Measurements from ENCODE around the gene CNTNAP2. TPM values are rescaled to one million over a fixed set of nuclear protein-coding genes. Genes with fewer than 3 reads are reported as not detected.

Gene CNTNAP2
- total and polyA plus RNA-seq, 9 donors: 8.3 to 18.8 (median 10.4) TPM

DNA sequence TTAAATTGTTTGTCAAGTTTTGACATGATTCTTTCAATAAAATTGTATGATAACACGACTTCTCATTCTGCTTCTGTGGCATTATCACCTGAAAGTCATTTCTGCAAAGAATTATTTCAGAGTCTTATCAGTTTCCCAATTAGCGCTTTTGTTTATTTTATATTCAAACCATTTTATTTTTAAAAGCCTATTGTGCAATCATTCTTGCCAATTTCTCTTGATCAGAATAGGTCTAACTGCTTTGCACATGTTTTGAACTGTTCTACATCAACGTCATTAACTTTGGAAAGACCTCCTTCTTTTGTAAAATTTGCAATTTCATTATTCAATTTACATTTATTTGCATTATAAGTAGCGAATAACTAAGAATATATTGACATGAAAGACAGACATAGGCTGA lies 758.1 kb downstream of the CNTNAP2 start:
- H3K4me1 ChIP-seq (ENCODE audit: control insufficient read depth, insufficient read depth, low read length): no peaks in the 10 kb centered on the region
- no peak for DNase-seq
- no peak overlapping the region for H3K27ac ChIP-seq (ENCODE audit: low read length)
- no peak overlapping the region for H3K4me3 ChIP-seq (ENCODE audit: low read length)
- no CpG with 5 or more reads among the region's 4 CpGs for WGBS (ENCODE audit: insufficient coverage)
- no peaks in the 10 kb centered on the region for H3K36me3 ChIP-seq (ENCODE audit: control insufficient read depth, insufficient read depth, low read length)
- no peaks in the 10 kb centered on the region for H3K9me3 ChIP-seq (replicated peaks; ENCODE audit: control insufficient read depth, low read depth, low read length)
- no peaks in the 10 kb centered on the region for H3K27me3 ChIP-seq (ENCODE audit: control insufficient read depth, insufficient read depth, low read length)

DNA sequence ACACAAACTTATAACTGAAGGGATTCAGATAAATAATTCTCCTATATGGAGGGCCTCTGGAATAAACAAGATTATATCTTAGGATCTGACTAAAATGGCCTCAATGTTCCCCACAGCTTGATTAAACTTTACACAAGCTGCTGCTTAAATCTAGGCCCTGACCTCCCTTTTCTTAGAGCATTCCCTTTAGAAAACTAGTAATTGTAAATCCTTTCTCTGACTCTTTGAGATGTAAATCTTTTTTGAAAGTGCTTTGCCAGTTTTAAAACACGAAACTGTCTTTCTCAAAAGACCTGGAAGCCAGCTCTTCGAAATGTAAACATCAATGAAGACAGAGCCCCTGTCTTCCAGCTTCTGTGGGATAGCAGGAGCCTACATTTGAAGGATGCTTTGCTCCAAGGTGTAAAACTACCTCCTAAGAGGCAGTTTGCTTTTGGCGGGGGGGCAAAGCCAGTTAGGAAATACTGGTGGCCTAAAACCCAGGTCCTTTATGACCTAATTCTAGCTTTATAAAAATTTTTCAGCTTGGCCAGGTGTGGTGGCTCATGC lies 758.7 kb downstream of the CNTNAP2 start:
- Histone ChIP-seq H3K4me3 (ENCODE audit: low read length) (no peak overlapping the region), H3K27ac (ENCODE audit: low read length) (no peak overlapping the region), H3K36me3 (ENCODE audit: control insufficient read depth, insufficient read depth, low read length) (no peaks in the 10 kb centered on the region), H3K27me3 (ENCODE audit: control insufficient read depth, insufficient read depth, low read length) (no peaks in the 10 kb centered on the region), H3K9me3 (replicated peaks; ENCODE audit: control insufficient read depth, low read depth, low read length) (no peaks in the 10 kb centered on the region), H3K4me1 (ENCODE audit: control insufficient read depth, insufficient read depth, low read length) (no peaks in the 10 kb centered on the region)
- DNase-seq: no peak
- 40% methylated on average over 1 of the region's 3 CpGs for WGBS (ENCODE audit: insufficient coverage)

DNA sequence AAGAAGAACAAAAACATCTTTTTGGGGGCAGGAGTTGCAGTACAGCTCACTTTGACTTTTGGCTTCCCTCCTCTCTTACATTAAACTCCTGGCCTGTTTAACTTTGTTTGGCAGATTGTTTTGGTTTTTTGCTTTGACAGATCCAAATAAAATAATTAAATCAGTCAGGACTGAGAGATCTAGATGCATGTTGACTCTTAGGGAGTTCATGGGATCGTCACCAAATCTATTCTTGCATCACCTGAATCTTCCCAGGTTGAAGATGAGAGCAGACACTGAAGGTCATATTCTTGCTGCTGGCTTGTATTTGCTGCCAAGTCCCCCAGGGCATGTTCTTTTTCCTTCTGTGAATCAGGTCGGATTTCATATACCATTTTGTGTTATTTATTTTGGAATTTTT lies 759.4 kb downstream of the CNTNAP2 start:
- no peaks in the 10 kb centered on the region for H3K9me3 ChIP-seq (replicated peaks; ENCODE audit: control insufficient read depth, low read depth, low read length)
- 60% methylated on average over 1 of the region's 2 CpGs for WGBS (ENCODE audit: insufficient coverage)
- no peak overlapping the region for H3K4me3 ChIP-seq (ENCODE audit: low read length)
- DNase-seq: peak; percentile 72
- H3K4me1 ChIP-seq (ENCODE audit: control insufficient read depth, insufficient read depth, low read length): no peaks in the 10 kb centered on the region
- H3K27me3 ChIP-seq (ENCODE audit: control insufficient read depth, insufficient read depth, low read length): no peaks in the 10 kb centered on the region
- no peak overlapping the region for H3K27ac ChIP-seq (ENCODE audit: low read length)
- H3K36me3 ChIP-seq (ENCODE audit: control insufficient read depth, insufficient read depth, low read length): no peaks in the 10 kb centered on the region

DNA sequence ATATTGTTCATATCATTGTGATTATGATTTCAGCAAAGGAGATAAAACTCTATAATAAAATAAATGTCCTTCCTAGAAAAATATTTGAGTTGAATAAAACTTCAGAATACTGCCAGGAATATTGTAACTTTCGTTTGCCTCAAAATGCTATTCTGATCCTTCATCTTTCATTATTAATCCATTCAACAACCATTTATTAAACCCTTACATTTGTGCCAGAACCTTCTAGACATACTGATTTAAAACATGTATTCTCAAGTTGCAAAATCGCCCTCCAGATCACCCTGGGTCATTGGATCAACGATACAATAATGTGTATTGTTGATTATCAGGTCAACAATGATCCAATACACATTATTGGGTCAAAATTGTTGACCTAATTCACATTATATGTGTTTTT lies 759.8 kb downstream of the CNTNAP2 start:
- H3K9me3 ChIP-seq (replicated peaks; ENCODE audit: control insufficient read depth, low read depth, low read length): no peaks in the 10 kb centered on the region
- no peak overlapping the region for H3K27ac ChIP-seq (ENCODE audit: low read length)
- H3K4me1 ChIP-seq (ENCODE audit: control insufficient read depth, insufficient read depth, low read length): no peaks in the 10 kb centered on the region
- no CpG with 5 or more reads among the region's 3 CpGs for WGBS (ENCODE audit: insufficient coverage)
- no peak overlapping the region for H3K4me3 ChIP-seq (ENCODE audit: low read length)
- DNase-seq: peak; percentile 59
- H3K27me3 ChIP-seq (ENCODE audit: control insufficient read depth, insufficient read depth, low read length): no peaks in the 10 kb centered on the region
- H3K36me3 ChIP-seq (ENCODE audit: control insufficient read depth, insufficient read depth, low read length): no peaks in the 10 kb centered on the region

DNA sequence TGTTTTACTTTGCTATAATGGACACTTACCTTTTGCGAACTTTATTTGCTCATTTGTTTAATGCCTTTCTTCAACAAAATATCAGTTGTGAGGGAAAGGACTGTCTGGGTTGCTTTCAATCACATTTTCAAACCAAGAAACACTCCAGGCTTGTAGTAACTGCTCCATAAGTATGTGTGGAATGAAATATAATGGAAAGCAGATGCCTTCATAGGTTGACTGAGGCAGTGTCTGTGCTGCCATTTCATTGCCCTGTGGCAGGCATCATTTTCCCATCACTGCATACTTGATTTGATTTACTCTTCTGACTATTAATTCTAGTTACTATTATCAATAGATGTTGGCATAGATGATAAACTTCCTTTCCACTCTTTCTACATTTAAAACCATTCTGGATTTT lies 762.3 kb downstream of the CNTNAP2 start:
- DNase-seq: no peak
- WGBS (ENCODE audit: insufficient coverage): no CpG with 5 or more reads among the region's 1 CpG
- Histone ChIP-seq H3K4me1 (ENCODE audit: control insufficient read depth, insufficient read depth, low read length) (no peaks in the 10 kb centered on the region), H3K27me3 (ENCODE audit: control insufficient read depth, insufficient read depth, low read length) (no peaks in the 10 kb centered on the region), H3K4me3 (ENCODE audit: low read length) (no peak overlapping the region), H3K9me3 (replicated peaks; ENCODE audit: control insufficient read depth, low read depth, low read length) (no peaks in the 10 kb centered on the region), H3K36me3 (ENCODE audit: control insufficient read depth, insufficient read depth, low read length) (no peaks in the 10 kb centered on the region), H3K27ac (ENCODE audit: low read length) (no peak overlapping the region)

DNA sequence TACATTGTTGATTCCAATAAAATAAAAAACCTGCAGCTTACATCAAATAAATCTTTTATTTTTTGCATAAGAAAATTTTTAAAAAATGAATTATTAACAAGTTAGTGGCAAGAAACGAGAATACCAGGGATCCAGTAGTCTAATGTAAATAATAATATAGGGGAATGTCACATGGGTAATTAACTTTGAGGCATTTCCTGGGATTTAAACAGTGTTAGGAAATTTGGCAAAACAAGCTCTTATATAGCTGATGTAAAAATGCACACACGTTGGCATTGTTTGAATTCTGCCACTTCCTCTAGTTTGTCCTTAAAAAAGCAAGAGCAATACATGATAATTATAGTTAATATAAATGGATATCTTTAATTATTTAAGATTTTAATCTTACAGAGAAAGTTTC lies 768.6 kb downstream of the CNTNAP2 start:
- H3K4me3 ChIP-seq (ENCODE audit: low read length): no peak overlapping the region
- no peak overlapping the region for H3K27ac ChIP-seq (ENCODE audit: low read length)
- H3K27me3 ChIP-seq (ENCODE audit: control insufficient read depth, insufficient read depth, low read length): no peaks in the 10 kb centered on the region
- H3K4me1 ChIP-seq (ENCODE audit: control insufficient read depth, insufficient read depth, low read length): no peaks in the 10 kb centered on the region
- no peaks in the 10 kb centered on the region for H3K9me3 ChIP-seq (replicated peaks; ENCODE audit: control insufficient read depth, low read depth, low read length)
- no peaks in the 10 kb centered on the region for H3K36me3 ChIP-seq (ENCODE audit: control insufficient read depth, insufficient read depth, low read length)
- WGBS (ENCODE audit: insufficient coverage): no CpG with 5 or more reads among the region's 2 CpGs
- DNase-seq: no peak

DNA sequence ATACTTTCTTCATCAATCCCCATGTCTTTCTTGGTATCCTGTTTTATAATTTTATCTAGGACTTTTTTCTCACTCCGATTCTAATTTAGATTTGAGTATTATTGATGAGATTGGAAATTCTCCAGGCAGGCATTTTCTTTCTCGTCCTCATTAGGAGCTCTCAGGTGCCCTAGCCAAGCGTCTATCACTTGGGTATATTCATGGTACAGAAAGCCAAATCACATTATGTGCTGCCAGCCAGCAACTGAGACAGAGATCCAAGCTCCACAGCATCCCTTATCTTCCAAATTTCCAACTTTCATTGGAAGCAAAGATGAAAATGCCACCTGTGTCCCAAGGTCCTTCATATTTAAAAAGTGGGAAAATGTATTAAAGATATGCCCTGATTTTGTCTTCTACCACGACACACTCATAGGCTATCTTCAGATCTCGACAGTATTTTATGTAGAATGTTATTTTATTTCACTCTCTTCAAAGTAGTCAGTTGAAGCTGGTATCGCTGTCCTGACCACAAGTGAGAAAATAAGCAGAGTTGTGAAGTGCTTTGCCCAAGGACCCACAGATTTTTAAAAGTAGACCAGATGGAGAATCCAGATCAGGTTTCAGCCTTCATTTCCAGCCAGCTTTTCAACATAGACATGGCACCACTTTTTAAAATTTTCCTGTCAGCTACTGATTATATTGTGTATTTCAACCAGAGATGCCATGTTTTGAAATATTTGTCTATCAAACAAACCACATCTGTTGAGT lies 773.4 kb downstream of the CNTNAP2 start:
- Histone ChIP-seq H3K27me3 (ENCODE audit: control insufficient read depth, insufficient read depth, low read length) (no peaks in the 10 kb centered on the region), H3K4me1 (ENCODE audit: control insufficient read depth, insufficient read depth, low read length) (no peaks in the 10 kb centered on the region), H3K4me3 (ENCODE audit: low read length) (no peak overlapping the region), H3K9me3 (replicated peaks; ENCODE audit: control insufficient read depth, low read depth, low read length) (no peaks in the 10 kb centered on the region), H3K36me3 (ENCODE audit: control insufficient read depth, insufficient read depth, low read length) (no peaks in the 10 kb centered on the region), H3K27ac (ENCODE audit: low read length) (no peak overlapping the region)
- DNase-seq: no peak
- no CpG with 5 or more reads among the region's 6 CpGs for WGBS (ENCODE audit: insufficient coverage)

DNA sequence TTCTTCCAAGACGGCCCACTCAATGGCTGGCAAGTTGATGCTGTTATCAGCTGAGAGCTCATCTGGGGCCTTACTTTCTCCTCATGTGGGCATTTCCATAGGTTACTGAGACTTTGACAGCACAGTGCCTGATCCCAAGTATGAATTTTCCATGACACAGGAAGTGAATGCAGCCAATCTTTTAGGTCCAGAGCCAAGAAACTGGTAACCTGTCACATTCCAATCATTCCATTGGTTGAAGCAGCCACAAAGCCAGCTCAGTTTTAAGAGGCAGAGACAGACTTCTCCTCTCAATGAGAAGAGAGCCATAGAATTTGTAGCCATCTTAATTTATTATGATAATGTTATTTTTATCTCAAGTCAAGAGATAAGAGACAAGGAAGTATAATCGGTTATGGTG lies 775.5 kb downstream of the CNTNAP2 start:
- no peaks in the 10 kb centered on the region for H3K4me1 ChIP-seq (ENCODE audit: control insufficient read depth, insufficient read depth, low read length)
- H3K27ac ChIP-seq (ENCODE audit: low read length): no peak overlapping the region
- H3K27me3 ChIP-seq (ENCODE audit: control insufficient read depth, insufficient read depth, low read length): no peaks in the 10 kb centered on the region
- H3K9me3 ChIP-seq (replicated peaks; ENCODE audit: control insufficient read depth, low read depth, low read length): no peaks in the 10 kb centered on the region
- no peak for DNase-seq
- no peak overlapping the region for H3K4me3 ChIP-seq (ENCODE audit: low read length)
- H3K36me3 ChIP-seq (ENCODE audit: control insufficient read depth, insufficient read depth, low read length): no peaks in the 10 kb centered on the region
- 67% methylated on average over 1 of the region's 2 CpGs for WGBS (ENCODE audit: insufficient coverage)

DNA sequence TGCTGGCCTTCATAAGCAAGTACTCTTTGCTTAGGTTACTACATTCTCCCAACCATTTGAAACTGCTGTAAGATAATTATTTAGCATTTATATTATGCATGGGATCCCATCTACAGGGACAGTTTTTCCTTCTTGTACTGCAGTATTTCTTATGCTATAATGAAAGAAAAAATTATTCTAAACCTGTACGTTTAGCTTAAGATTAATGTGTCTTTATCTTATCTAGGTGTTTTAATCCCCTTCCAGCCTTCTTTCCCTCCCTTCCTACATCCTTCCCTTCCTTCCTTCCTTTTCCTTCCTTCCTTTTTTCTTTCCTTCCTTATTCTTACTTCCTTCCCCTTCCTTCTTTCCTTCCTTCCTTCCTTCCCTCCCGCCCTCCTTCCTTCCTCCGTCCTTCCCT lies 778.3 kb downstream of the CNTNAP2 start:
- WGBS (ENCODE audit: insufficient coverage): no CpG with 5 or more reads among the region's 3 CpGs
- DNase-seq: no peak
- H3K4me1 ChIP-seq (ENCODE audit: control insufficient read depth, insufficient read depth, low read length): no peaks in the 10 kb centered on the region

DNA sequence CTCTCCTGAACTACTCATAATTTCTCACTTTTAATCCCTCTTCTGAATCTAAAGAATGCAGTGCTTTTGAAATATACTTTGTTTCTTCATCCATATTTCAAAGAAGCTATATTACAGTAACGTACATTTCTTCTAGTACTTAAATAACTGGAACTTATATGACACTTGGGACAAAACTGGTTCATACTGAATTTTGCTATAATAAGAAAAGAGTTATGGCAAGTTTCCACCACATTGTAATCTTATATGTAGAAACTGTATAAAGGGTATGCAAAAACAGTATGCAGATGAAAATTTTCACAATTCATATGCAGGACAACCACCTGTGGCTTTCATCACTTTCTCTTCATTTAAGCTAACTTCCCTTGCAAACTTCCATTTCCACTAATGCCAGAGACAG lies 785.7 kb downstream of the CNTNAP2 start:
- Histone ChIP-seq H3K9me3 (replicated peaks; ENCODE audit: control insufficient read depth, low read depth, low read length) (peaks cover 9% of the 10 kb centered on the region), H3K36me3 (ENCODE audit: control insufficient read depth, insufficient read depth, low read length) (no peaks in the 10 kb centered on the region), H3K27ac (ENCODE audit: low read length) (no peak overlapping the region), H3K4me1 (ENCODE audit: control insufficient read depth, insufficient read depth, low read length) (no peaks in the 10 kb centered on the region), H3K27me3 (ENCODE audit: control insufficient read depth, insufficient read depth, low read length) (no peaks in the 10 kb centered on the region), H3K4me3 (ENCODE audit: low read length) (no peak overlapping the region)
- no CpG with 5 or more reads among the region's 1 CpG for WGBS (ENCODE audit: insufficient coverage)
- DNase-seq: peak; percentile 57

More for the DNA sequence above, 778.3 kb downstream of the CNTNAP2 start:
- H3K27ac ChIP-seq (ENCODE audit: low read length): no peak overlapping the region
- H3K36me3 ChIP-seq (ENCODE audit: control insufficient read depth, insufficient read depth, low read length): no peaks in the 10 kb centered on the region
- no peaks in the 10 kb centered on the region for H3K27me3 ChIP-seq (ENCODE audit: control insufficient read depth, insufficient read depth, low read length)
- no peaks in the 10 kb centered on the region for H3K9me3 ChIP-seq (replicated peaks; ENCODE audit: control insufficient read depth, low read depth, low read length)
- H3K4me3 ChIP-seq (ENCODE audit: low read length): no peak overlapping the region
